AG10803 (cell line): ENCODE results near the gene FTCD.

Source experiments
- DNase-seq: peaks from one replicate; pipeline ENCODE4 v3.0.0; 2010; ENCODE audit warnings: low read depth
- H3K4me3 ChIP-seq: 2 replicates; pipeline ENCODE4 v1.5.1; 2011; ENCODE audit warnings: mild to moderate bottlenecking, low read length, control low read depth
- TF ChIP-seq, protein P1 (sequence below): conservative IDR thresholded peaks from 2 replicates; pipeline ENCODE4 v1.5.1; 2011; ENCODE audit warnings: mild to moderate bottlenecking, low read length, control low read depth, inconsistent platforms

The FTCD gene

DNA sequence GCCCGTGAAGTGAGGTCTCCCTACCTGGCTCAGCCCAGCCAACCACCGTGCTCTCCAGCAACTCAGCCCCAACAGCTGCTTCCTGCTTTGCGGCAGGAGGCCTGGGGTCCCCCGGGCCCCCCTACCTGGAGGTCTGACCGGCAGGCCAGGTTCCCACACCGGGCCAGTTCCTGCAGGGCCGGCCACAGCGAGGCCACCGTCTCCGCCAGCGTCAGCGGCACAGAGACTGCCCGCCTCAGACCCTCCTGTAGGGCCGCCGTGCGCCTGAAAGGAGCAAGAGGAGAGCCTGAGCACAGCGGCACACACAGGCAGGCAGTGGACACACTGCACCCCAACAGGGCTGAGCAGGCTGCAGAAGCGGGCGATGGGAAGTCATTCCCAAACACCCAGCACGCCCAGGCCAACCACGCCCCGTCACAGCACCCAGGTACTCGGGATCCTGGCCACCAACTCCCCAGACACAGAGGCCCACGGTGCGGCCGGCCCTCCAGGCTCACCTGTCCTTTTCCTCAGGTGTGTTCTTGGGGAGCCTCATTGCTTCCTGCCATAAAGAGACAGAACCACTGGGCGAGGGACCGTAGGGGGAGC lies 16.9 kb downstream of the FTCD start:
- no peak overlapping the region for H3K4me3 ChIP-seq
- TF ChIP-seq, protein P1, sequence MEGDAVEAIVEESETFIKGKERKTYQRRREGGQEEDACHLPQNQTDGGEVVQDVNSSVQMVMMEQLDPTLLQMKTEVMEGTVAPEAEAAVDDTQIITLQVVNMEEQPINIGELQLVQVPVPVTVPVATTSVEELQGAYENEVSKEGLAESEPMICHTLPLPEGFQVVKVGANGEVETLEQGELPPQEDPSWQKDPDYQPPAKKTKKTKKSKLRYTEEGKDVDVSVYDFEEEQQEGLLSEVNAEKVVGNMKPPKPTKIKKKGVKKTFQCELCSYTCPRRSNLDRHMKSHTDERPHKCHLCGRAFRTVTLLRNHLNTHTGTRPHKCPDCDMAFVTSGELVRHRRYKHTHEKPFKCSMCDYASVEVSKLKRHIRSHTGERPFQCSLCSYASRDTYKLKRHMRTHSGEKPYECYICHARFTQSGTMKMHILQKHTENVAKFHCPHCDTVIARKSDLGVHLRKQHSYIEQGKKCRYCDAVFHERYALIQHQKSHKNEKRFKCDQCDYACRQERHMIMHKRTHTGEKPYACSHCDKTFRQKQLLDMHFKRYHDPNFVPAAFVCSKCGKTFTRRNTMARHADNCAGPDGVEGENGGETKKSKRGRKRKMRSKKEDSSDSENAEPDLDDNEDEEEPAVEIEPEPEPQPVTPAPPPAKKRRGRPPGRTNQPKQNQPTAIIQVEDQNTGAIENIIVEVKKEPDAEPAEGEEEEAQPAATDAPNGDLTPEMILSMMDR: no peak
- DNase-seq: no peak

DNA sequence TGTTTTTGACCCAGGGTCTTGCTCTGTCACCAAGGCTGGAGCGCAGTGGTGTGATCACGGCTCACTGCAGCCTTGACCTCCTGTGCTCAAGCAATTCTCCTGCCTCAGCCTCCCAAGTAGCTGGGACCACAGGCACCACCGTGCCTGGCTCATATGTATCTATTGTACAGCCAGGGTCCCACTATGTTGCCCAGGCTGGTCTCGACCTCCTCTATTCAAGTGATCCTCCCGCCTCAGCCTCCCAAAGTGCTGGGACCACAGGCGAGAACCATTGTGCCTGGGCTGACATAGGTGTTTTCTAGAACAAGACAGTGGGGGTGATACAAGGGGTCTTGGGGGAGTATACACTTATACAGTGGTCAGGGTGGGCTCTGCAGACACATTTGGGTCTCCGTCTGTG lies 17.5 kb downstream of the FTCD start:
- TF ChIP-seq, protein P1: no peak
- DNase-seq: no peak

DNA sequence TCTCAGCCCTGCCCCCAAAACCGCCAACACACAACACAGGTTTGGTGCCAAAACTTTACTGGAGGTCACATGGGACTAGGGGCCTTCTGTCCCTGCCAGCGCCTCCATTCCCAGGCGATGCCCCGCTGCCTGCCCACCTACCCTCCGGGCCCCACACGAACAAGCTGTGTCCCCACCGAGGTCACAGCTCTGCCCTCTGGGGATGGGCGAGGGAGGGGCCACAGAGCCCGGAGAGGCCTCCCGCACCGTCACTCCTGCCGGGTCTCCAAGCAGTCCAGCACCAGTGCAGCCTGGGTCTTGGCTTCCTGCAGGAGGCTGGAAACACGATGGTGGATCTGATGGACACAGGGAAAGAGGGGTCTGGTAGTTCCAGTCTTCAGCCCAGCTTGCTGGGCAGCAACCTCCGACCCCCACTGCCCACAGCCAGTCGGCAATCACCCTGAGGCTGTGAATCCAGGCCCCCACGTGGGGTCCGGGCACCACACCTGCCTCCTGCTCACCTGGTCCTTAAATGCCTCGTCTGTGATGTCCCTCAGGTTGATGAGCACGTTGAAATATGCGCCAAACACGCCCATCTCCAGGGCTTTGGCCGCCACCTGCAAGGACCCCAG lies 18.5 kb downstream of the FTCD start:
- TF ChIP-seq, protein P1: no peak
- no peak overlapping the region for H3K4me3 ChIP-seq
- no peak for DNase-seq

More for the DNA sequence above, 17.5 kb downstream of the FTCD start:
- no peak overlapping the region for H3K4me3 ChIP-seq

DNA sequence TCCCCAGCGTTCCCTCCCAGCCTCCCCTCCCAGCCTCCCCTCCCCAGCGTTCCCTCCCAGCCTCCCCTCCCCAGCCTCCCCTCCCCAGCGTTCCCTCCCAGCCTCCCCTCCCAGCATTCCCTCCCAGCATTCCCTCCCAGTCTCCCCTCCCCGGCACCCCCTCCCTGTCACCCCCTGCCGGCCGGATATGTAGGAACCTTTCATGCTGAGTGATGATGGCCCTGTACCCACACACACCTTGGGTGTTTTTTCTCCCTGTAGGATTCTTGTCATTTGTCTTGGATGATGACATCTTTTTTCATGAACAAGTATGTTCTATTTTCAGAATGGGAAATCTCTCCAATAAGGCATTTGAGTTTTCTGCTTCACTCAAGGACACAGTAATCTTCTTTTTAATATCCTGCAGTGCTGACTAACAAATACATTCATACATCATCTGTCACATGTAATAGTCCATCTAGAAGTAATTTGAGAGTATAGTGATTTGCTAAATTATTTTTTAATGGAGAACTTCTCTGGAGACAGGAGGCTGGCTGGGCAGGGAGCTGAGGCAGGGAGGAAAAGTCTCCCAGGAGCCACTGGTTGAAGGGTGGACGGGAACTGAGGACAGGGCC lies 19.5 kb downstream of the FTCD start:
- TF ChIP-seq, protein P1: 0 out of 2 replicates have a peak, but pooled peaks have one; percentile 5
- no peak for DNase-seq
- H3K4me3 ChIP-seq: no peak overlapping the region

DNA sequence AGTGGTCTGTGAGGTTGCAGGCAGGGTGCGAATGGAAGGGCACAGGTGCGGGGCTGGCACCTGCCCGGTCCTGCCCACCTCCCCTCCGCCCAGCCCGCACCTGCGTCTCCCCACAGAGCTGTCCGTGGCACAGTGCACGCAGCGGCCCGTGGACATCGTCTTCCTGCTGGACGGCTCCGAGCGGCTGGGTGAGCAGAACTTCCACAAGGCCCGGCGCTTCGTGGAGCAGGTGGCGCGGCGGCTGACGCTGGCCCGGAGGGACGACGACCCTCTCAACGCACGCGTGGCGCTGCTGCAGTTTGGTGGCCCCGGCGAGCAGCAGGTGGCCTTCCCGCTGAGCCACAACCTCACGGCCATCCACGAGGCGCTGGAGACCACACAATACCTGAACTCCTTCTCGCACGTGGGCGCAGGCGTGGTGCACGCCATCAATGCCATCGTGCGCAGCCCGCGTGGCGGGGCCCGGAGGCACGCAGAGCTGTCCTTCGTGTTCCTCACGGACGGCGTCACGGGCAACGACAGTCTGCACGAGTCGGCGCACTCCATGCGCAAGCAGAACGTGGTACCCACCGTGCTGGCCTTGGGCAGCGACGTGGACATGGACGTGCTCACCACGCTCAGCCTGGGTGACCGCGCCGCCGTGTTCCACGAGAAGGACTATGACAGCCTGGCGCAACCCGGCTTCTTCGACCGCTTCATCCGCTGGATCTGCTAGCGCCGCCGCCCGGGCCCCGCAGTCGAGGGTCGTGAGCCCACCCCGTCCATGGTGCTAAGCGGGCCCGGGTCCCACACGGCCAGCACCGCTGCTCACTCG lies 23.3 kb downstream of the FTCD start:
- no peak overlapping the region for H3K4me3 ChIP-seq
- DNase-seq: no peak
- TF ChIP-seq, protein P1: no peak

DNA sequence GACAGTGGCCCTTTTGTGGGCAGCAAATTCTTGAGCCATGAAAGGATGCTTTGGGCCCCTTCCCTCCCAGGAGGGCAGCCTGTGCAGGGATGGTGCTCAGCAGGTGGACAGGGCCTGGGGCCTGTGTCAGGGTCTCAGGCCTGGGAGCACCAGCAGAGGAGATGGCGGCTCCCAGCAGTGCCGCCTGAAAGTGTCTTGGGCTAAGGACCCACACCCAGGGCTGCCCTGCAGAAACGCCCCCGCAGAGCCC lies 23.9 kb downstream of the FTCD start:
- no peak overlapping the region for H3K4me3 ChIP-seq
- TF ChIP-seq, protein P1: no peak
- DNase-seq: no peak
